Right lobe of liver (tissue), 6 donors: ENCODE measurements around the gene PARP15. TPM values are rescaled to one million over a fixed set of nuclear protein-coding genes. Genes with fewer than 3 reads are reported as not detected.

Source experiments
- ATAC-seq, 4 donors: fragments of 200-7000 bp; cut with Tn5 transposase; one replicate each; pipeline ENCODE4 v1.9.1; 2020; ENCODE audit warnings: mild to moderate bottlenecking in 4 of 4, moderate library complexity in 4 of 4
- DNase-seq, 3 donors: peaks; one replicate each; pipeline ENCODE4 v3.0.0-alpha.2; 2020
- H3K27ac ChIP-seq, 3 donors: fragments of 200-600 bp; one replicate each; pipeline ENCODE4 v1.8.0; 2022
- H3K27me3 ChIP-seq, 2 donors: fragments of 200-600 bp; one replicate each; pipeline ENCODE4 v1.8.0; 2022
- H3K36me3 ChIP-seq, 4 donors: fragments of 200-600 bp; sonication (generic) in 1 of 4; one replicate each; pipeline versions ENCODE4 v1.5.1 to v1.8.0; 2017 to 2022; ENCODE audit warnings: control low read depth in 1 of 4
- H3K4me1 ChIP-seq, 4 donors: fragments of 200-600 bp; sonication (generic) in 1 of 4; one replicate each; pipeline versions ENCODE4 v1.5.1 to v1.8.0; 2017 to 2022; ENCODE audit warnings: control low read depth in 1 of 4
- H3K4me3 ChIP-seq, 3 donors: fragments of 200-600 bp; one replicate each; pipeline ENCODE4 v1.8.0; 2022
- H3K9me3 ChIP-seq, 4 donors: fragments of 200-600 bp; sonication (generic) in 1 of 4; one replicate each; pipeline versions ENCODE4 v1.5.1 to v1.8.0; 2017 to 2022; ENCODE audit warnings: control low read depth in 1 of 4
- POLR2A ChIP-seq: fragments of 450-650 bp; IDR thresholded peaks from one replicate; pipeline ENCODE4 v1.6.1; 2017; ENCODE audit warnings: antibody characterized with exemption, mild to moderate bottlenecking
- WGBS: methylation state at CpG from one replicate; pipeline ENCODE4 v1.1.6; 2018; ENCODE audit warnings: low coverage, low lambda C conversion rate; ENCODE audit not compliant: insufficient coverage; ENCODE audit errors: missing lambda C conversion rate; 5-methylcytosine and 5-hydroxymethylcytosine counted together
- intact Hi-C, 2 donors: fragments of 100-400 bp; cut with DNase I; formaldehyde crosslinking; loops; one replicate each; pipeline versions ENCODE4 v1.11.2 to v1.14.1; 2022
- total RNA-seq, 6 experiments: library from RNA; depleted of rRNA in 2 of 6; stranded (reverse); fragments of >200 nt in 2 of 6; fragmentation: NEBNext Ultra II Directional in 3 of 6; extraction: Animal tissue kit (Norgen Biotek cat#: 25700) in 3 of 6; gene quantifications; one replicate each; pipeline versions ENCODE4 v1.1.0 to v1.2.4, GENCODE V29; 2016 to 2023
- TF ChIP-seq, protein P1 (sequence below), 4 donors: fragments of 200-600 bp in 3 of 4; fragments of 450-650 bp in 1 of 4; IDR thresholded peaks; one replicate each; pipeline versions ENCODE4 v1.5.1 to v1.8.0; 2016 to 2022; ENCODE audit warnings: antibody characterized with exemption in 4 of 4, mild to moderate bottlenecking in 2 of 4
- donor health status: DM: no; HTN: yes; CAD: no.
- donor health status: DM: no; HTN: no; CAD: no.
- donor health status: DM: no; HTN: no; CAD: no.
- donor health status: DM: no; HTN: yes; CAD: no.
- donor health status: DM: no; HTN: yes; CAD: no.

PARP15 gene
- total RNA-seq, 6 experiments from 2014 or later, result 0.37 to 1.5 (median 1.3) TPM

DNA sequence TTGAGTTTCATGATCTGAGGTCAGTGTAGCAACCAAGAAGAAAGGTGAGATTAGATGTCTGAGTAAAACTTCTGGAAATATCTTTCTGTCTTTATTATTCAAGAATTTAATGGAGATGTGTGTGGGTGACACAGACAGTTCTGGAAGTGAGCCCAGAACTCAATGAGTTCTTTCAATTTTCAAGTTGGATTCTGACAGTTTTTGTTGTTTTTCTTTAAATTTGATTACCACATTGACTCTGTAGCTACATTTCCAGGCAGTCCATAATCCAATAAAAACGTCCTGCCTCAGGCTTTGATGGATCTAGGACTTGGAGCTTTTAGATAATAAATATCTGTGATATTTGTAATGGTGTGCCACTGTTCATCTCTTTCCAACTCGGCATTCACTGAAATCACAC lies 99.3 kb downstream of the PARP15 start:
- 81% methylated on average over 2 of the region's 2 CpGs for WGBS
- no peak for TF ChIP-seq POLR2A
- TF ChIP-seq, protein P1, sequence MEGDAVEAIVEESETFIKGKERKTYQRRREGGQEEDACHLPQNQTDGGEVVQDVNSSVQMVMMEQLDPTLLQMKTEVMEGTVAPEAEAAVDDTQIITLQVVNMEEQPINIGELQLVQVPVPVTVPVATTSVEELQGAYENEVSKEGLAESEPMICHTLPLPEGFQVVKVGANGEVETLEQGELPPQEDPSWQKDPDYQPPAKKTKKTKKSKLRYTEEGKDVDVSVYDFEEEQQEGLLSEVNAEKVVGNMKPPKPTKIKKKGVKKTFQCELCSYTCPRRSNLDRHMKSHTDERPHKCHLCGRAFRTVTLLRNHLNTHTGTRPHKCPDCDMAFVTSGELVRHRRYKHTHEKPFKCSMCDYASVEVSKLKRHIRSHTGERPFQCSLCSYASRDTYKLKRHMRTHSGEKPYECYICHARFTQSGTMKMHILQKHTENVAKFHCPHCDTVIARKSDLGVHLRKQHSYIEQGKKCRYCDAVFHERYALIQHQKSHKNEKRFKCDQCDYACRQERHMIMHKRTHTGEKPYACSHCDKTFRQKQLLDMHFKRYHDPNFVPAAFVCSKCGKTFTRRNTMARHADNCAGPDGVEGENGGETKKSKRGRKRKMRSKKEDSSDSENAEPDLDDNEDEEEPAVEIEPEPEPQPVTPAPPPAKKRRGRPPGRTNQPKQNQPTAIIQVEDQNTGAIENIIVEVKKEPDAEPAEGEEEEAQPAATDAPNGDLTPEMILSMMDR (IDR thresholded peaks at IDR 0.05), result no peak
- Histone ChIP-seq H3K4me3 (no peak overlapping the region), H3K27ac (no peak overlapping the region), H3K4me1 (peaks cover 0 to 15% (median 5%) of the 10 kb centered on the region in 4 donors), H3K36me3 (no peaks in the 10 kb centered on the region), H3K9me3 (no peaks in the 10 kb centered on the region), H3K27me3 (no peaks in the 10 kb centered on the region)
- ATAC-seq, result no peak
- DNase-seq, result no peak
- intact Hi-C loops, result no loop called here

GRCh38 chr3:122677216-122677615 lies 99.8 kb downstream of the PARP15 start:
- Histone ChIP-seq H3K27me3 (no peaks in the 10 kb centered on the region), H3K9me3 (no peaks in the 10 kb centered on the region), H3K27ac (no peak overlapping the region), H3K4me1 (peaks cover 0 to 19% (median 7%) of the 10 kb centered on the region in 4 donors), H3K36me3 (no peaks in the 10 kb centered on the region), H3K4me3 (no peak overlapping the region)
- ATAC-seq, result no peak
- no peak for DNase-seq
- intact Hi-C loops, result no loop called here
- WGBS, result 69% methylated on average over 1 of the region's 1 CpG
- TF ChIP-seq POLR2A, result no peak

DNA sequence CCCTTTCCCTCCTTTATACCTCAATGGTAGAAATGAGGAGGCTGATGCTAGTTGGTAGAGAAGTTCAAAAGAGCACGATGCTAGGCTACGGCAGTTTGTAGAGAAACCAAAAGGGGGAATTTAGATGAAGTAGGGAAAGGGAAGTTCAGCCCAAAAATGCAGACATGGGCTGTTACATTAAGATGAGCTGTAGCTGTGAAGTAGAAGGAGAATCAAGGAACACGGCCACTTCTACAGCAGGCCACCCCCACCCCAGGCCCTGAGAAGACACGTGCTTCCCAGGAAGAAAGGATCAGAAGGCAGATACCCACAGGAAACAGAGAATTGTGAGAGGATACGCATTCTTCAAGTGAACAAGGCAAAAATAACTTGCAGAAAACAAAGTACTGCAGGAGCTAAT lies 101.1 kb downstream of the PARP15 start:
- WGBS, result 50% methylated on average over 5 of the region's 5 CpGs
- peak overlapping the region; percentile 95 to 98 (median 97) for H3K27ac ChIP-seq
- peak in 1 of 4 donors; percentile 1 for ATAC-seq

DNA sequence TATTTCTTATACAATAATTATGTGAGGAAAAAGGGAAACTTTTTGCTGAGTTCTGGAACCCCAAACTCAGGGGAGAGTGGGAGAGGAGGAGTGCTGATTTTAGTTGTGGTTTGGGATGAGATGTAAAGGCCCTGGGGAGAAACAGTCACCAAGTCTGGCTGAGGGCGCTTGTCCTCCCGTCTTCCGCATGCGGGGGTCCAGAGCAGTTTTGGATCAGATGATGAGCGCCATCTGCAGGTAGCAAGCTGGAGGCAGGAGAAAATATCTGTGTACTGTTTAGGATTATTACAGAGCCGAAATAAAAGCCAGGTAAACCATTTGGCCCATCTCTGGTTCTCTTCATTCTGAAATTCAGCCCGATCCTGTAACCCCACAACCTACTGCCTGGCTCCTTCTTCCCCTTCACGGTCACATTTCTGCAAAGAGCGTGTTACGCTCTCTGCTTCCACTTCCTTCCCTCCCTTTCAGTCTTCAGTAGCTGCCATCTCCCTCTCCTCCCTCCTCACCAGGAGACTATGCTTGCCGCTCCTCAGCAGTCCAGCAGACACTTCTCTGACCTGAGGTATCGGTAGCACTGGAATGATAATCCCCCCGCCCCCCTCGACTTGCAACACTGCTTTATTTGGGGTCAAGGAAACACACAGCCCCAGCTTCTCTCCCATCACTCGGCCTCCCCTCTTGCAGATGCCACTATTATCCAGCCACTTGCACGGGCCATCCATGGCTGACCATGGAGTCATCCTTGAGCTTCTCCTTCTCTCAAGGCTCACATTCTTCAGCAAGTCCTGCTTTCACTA lies 101.8 kb downstream of the PARP15 start:
- DNase-seq (peak; percentile 80 to 84 (median 82)), ATAC-seq (peak; percentile 69 to 78 (median 74))
- peak overlapping the region; percentile 95 to 98 (median 97) for H3K27ac ChIP-seq
- intact Hi-C loops, result no loop called here
- H3K36me3 ChIP-seq, result no peaks in the 10 kb centered on the region
- no peaks in the 10 kb centered on the region for H3K9me3 ChIP-seq
- TF ChIP-seq POLR2A, result no peak
- TF ChIP-seq, protein P1 (IDR thresholded peaks at IDR 0.05), result peak; percentile 77 to 87 (median 84)
- no peaks in the 10 kb centered on the region for H3K27me3 ChIP-seq
- peak overlapping the region; percentile 55 to 91 (median 83) for H3K4me3 ChIP-seq
- WGBS, result 8% methylated on average over 16 of the region's 16 CpGs
- H3K4me1 ChIP-seq, result peaks cover 0 to 37% (median 13%) of the 10 kb centered on the region in 4 donors

More for the DNA sequence above, 101.1 kb downstream of the PARP15 start:
- peaks cover 0 to 30% (median 13%) of the 10 kb centered on the region in 4 donors for H3K4me1 ChIP-seq
- DNase-seq, result no peak
- no peaks in the 10 kb centered on the region for H3K36me3 ChIP-seq
- no peaks in the 10 kb centered on the region for H3K9me3 ChIP-seq
- no peak overlapping the region for H3K4me3 ChIP-seq
- TF ChIP-seq POLR2A, result no peak
- TF ChIP-seq, protein P1 (IDR thresholded peaks at IDR 0.05), result no peak
- H3K27me3 ChIP-seq, result no peaks in the 10 kb centered on the region
- intact Hi-C loops, result no loop called here

GRCh38 chr3:122679882-122680474 lies 102.5 kb downstream of the PARP15 start:
- WGBS, result 9% methylated on average over 10 of the region's 10 CpGs
- DNase-seq (peak in 1 of 3 donors; percentile 33), ATAC-seq (peak; percentile 40 to 61 (median 52))
- H3K9me3 ChIP-seq, result no peaks in the 10 kb centered on the region
- H3K4me1 ChIP-seq, result peaks cover 0 to 43% (median 13%) of the 10 kb centered on the region in 4 donors
- no peaks in the 10 kb centered on the region for H3K36me3 ChIP-seq
- TF ChIP-seq POLR2A, result no peak
- TF ChIP-seq, protein P1 (IDR thresholded peaks at IDR 0.05), result no peak
- H3K27me3 ChIP-seq, result no peaks in the 10 kb centered on the region
- peak overlapping the region; percentile 55 to 91 (median 83) for H3K4me3 ChIP-seq
- peak overlapping the region; percentile 95 to 98 (median 97) for H3K27ac ChIP-seq
- intact Hi-C loops, result loop anchor here (5.0 to 10.0 kb wide), 2 partner anchors 115 to 118 kb away; partner anchors contain the start of genes DTX3L (in 2 of the 2) and PARP9 (in 2 of the 2)
